Endothelial cell (in vitro differentiated cells): ENCODE measurements around the gene CCM2. TPM values are rescaled to one million over a fixed set of nuclear protein-coding genes. Genes with fewer than 3 reads are reported as not detected.

ENCODE experiments used
- DNase-seq: peaks from one replicate; pipeline ENCODE4 v3.0.0; 2021; ENCODE audit warnings: low spot score
- H3K27ac Mint-ChIP-seq: one replicate; pipeline ENCODE4 v1.8.0; 2021; ENCODE audit warnings: mixed read lengths, inconsistent platforms; ENCODE audit not compliant: unreplicated experiment
- H3K27me3 Mint-ChIP-seq: one replicate; pipeline ENCODE4 v1.8.0; 2021; ENCODE audit warnings: mild to moderate bottlenecking, moderate library complexity, mixed read lengths, inconsistent platforms; ENCODE audit not compliant: unreplicated experiment
- H3K36me3 Mint-ChIP-seq: one replicate; pipeline ENCODE4 v1.8.0; 2021; ENCODE audit warnings: mild to moderate bottlenecking, low read depth, mixed read lengths, inconsistent platforms; ENCODE audit not compliant: unreplicated experiment
- H3K4me1 Mint-ChIP-seq: one replicate; pipeline ENCODE4 v1.8.0; 2021; ENCODE audit warnings: mild to moderate bottlenecking, mixed read lengths, inconsistent platforms; ENCODE audit not compliant: unreplicated experiment
- H3K4me3 Mint-ChIP-seq: one replicate; pipeline ENCODE4 v1.8.0; 2021; ENCODE audit warnings: mild to moderate bottlenecking, mixed read lengths, inconsistent platforms; ENCODE audit not compliant: unreplicated experiment
- H3K9me3 Mint-ChIP-seq: one replicate; pipeline ENCODE4 v1.8.0; 2021; ENCODE audit warnings: mixed read lengths, inconsistent platforms; ENCODE audit not compliant: unreplicated experiment
- total RNA-seq: library from RNA; stranded (reverse); fragmentation: NEBNext Ultra II Directional; extraction: Animal tissue kit (Norgen Biotek cat#: 25700); gene quantifications from one replicate; pipeline ENCODE4 v1.2.1, GENCODE V29; 2021; ENCODE audit not compliant: unreplicated experiment
- TF ChIP-seq, protein P1 (sequence below): fragments of 200-600 bp; sonication (generic); IDR thresholded peaks from one replicate; pipeline ENCODE4 v1.5.0; 2021; ENCODE audit warnings: antibody characterized with exemption; ENCODE audit not compliant: unreplicated experiment

CCM2 gene
- total RNA-seq, 1 donor from 2014 or later, result 59.8 TPM

DNA sequence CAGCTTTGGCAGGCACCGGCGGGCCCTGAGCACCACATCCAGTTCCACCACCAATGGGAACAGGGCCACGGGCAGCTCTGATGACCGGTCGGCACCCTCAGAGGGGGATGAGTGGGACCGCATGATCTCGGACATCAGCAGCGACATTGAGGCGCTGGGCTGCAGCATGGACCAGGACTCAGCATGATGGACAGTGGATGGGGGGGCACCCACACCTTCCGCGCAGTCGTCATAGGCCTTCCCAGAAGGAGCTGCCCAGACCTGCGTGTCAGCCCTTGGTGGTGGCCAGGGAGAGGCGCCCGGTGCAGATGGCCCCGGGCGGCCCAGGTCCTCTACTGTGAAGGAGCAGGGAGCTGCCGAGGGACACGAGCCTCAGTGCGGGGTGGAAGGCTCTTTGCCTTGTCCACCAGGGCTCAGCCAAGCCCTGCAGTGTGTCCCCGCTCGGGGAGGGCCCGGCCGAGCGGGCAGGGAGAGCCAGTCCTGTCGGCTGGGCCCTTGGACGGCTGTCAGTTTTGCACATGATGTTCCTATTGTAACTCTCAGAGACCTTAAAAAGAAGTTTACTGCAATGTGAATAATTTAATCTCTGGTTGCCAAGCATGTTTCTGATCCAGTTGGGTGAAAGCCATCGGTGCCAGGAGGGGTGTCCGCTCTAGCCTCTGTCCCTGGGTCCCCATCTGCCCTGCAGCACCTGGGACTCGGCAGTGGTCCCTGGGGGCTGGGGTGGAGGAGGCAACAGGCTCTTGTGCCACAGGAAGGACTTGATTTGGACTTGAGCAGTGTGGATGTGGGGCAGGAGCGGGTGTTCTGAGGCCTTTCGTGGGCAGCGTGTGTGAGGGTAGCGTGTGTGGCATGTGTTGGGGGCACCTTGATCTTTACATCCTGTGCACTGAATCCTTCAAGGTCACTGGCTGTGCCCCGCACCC lies 76.1 kb downstream of the CCM2 start:
- DNase-seq, result no peak
- Mint-ChIP-seq H3K4me3 (no peak overlapping the region), H3K9me3 (no peaks in the 10 kb centered on the region), H3K4me1 (no peaks in the 10 kb centered on the region), H3K36me3 (peaks cover 29% of the 10 kb centered on the region), H3K27ac (no peak overlapping the region), H3K27me3 (peaks cover 32% of the 10 kb centered on the region)
- TF ChIP-seq, protein P1, sequence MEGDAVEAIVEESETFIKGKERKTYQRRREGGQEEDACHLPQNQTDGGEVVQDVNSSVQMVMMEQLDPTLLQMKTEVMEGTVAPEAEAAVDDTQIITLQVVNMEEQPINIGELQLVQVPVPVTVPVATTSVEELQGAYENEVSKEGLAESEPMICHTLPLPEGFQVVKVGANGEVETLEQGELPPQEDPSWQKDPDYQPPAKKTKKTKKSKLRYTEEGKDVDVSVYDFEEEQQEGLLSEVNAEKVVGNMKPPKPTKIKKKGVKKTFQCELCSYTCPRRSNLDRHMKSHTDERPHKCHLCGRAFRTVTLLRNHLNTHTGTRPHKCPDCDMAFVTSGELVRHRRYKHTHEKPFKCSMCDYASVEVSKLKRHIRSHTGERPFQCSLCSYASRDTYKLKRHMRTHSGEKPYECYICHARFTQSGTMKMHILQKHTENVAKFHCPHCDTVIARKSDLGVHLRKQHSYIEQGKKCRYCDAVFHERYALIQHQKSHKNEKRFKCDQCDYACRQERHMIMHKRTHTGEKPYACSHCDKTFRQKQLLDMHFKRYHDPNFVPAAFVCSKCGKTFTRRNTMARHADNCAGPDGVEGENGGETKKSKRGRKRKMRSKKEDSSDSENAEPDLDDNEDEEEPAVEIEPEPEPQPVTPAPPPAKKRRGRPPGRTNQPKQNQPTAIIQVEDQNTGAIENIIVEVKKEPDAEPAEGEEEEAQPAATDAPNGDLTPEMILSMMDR, result no peak

GRCh38 chr7:45076946-45077345 lies 76.9 kb downstream of the CCM2 start:
- no peak overlapping the region for H3K27ac Mint-ChIP-seq
- H3K36me3 Mint-ChIP-seq, result peaks cover 22% of the 10 kb centered on the region
- peaks cover 32% of the 10 kb centered on the region for H3K27me3 Mint-ChIP-seq
- H3K9me3 Mint-ChIP-seq, result no peaks in the 10 kb centered on the region
- TF ChIP-seq, protein P1, result no peak
- H3K4me1 Mint-ChIP-seq, result no peaks in the 10 kb centered on the region
- no peak overlapping the region for H3K4me3 Mint-ChIP-seq
- no peak for DNase-seq

DNA sequence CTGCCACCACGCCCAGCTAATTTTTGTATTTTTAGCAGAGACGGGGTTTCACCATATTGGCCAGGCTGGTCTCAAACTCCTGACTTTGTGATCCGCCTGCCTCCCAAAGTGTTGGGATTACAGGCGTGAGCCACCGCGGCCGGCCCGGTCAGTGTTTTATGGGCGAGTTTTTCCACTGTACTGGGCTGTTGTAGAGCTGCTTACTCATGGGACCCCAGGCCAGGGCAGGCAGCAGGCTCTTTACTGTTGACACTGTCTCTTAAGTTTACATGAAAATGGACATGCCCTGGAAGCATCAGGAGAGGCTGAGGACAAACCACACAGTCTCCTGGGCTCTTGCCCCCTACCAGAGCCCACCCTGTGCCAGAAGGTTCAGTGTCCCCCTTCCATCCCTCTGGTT lies 77.6 kb downstream of the CCM2 start:
- TF ChIP-seq, protein P1, result no peak
- H3K27me3 Mint-ChIP-seq, result peaks cover 32% of the 10 kb centered on the region
- no peak overlapping the region for H3K4me3 Mint-ChIP-seq
- DNase-seq, result no peak
- H3K4me1 Mint-ChIP-seq, result no peaks in the 10 kb centered on the region
- peak overlapping the region; percentile 40 for H3K27ac Mint-ChIP-seq
- H3K36me3 Mint-ChIP-seq, result peaks cover 20% of the 10 kb centered on the region
- no peaks in the 10 kb centered on the region for H3K9me3 Mint-ChIP-seq

GRCh38 chr7:45078125-45078681 lies 78.2 kb downstream of the CCM2 start:
- Mint-ChIP-seq H3K27ac (peak overlapping the region; percentile 40), H3K27me3 (peaks cover 30% of the 10 kb centered on the region), H3K4me1 (no peaks in the 10 kb centered on the region), H3K4me3 (peak overlapping the region; percentile 59), H3K36me3 (peaks cover 20% of the 10 kb centered on the region), H3K9me3 (no peaks in the 10 kb centered on the region)
- DNase-seq, result no peak
- TF ChIP-seq, protein P1, result no peak
